Measurements from ENCODE around the gene CHRNB2. TPM values are rescaled to one million over a fixed set of nuclear protein-coding genes. Genes with fewer than 3 reads are reported as not detected.

CHRNB2 gene
- total and polyA plus RNA-seq, 10 donors: 0.03 to 0.32 (median 0.18) TPM; not detected in 7

- Histone ChIP-seq H3K9me3 (no peaks in the 10 kb centered on the region), H3K4me1 (peaks cover 4 to 32% (median 17%) of the 10 kb centered on the region in 6 donors), H3K27ac (peak overlapping the region in 5 of 8 donors; percentile 10 to 67 (median 57)), H3K27me3 (replicated peaks in 1 of 7) (no peaks in the 10 kb centered on the region), H3K36me3 (peaks cover 0 to 59% (median 45%) of the 10 kb centered on the region in 6 donors), H3K4me3 (no peak overlapping the region)
- 50 to 75% (median 65%) methylated on average over 4 to 6 of the region's 6 CpGs for WGBS, 5 donors
- no peak for DNase-seq
- intact Hi-C loops (cut with DNase I; ENCODE audit: low total_unique reads): no loop called here
- no peak for TF ChIP-seq CTCF (IDR thresholded peaks at IDR 0.05 in 8 of 11, conservative IDR thresholded peaks at IDR 0.05 in 3 of 11)
- no peak for TF ChIP-seq POLR2A (IDR thresholded peaks at IDR 0.05)
- TF ChIP-seq POLR2AphosphoS5 (IDR thresholded peaks at IDR 0.05): peak; percentile 36 to 71 (median 60)
Observed at GRCh38 chr1:154578058-154578418, 10.5 kb downstream of the CHRNB2 start.

GRCh38 chr1:154579374-154579773 lies 11.8 kb downstream of the CHRNB2 start:
- DNase-seq: no peak
- no peaks in the 10 kb centered on the region for H3K27me3 ChIP-seq (replicated peaks in 1 of 7)
- H3K27ac ChIP-seq: peak overlapping the region in 2 of 8 donors; percentile 57 to 67
- 86 to 87% (median 86%) methylated on average over 7 to 8 of the region's 8 CpGs for WGBS, 5 donors
- peaks cover 0 to 73% (median 59%) of the 10 kb centered on the region in 6 donors for H3K36me3 ChIP-seq
- TF ChIP-seq POLR2AphosphoS5 (IDR thresholded peaks at IDR 0.05) (no peak), CTCF (IDR thresholded peaks at IDR 0.05 in 8 of 11, conservative IDR thresholded peaks at IDR 0.05 in 3 of 11) (no peak), POLR2A (IDR thresholded peaks at IDR 0.05) (no peak)
- H3K9me3 ChIP-seq: no peaks in the 10 kb centered on the region
- no peak overlapping the region for H3K4me3 ChIP-seq
- peaks cover 4 to 44% (median 24%) of the 10 kb centered on the region in 6 donors for H3K4me1 ChIP-seq
- intact Hi-C loops (cut with DNase I; ENCODE audit: low total_unique reads): no loop called here

GRCh38 chr1:154581766-154582165 lies 14.2 kb downstream of the CHRNB2 start:
- Histone ChIP-seq H3K4me1 (peaks cover 4 to 52% (median 29%) of the 10 kb centered on the region in 6 donors), H3K36me3 (peaks cover 0 to 97% (median 83%) of the 10 kb centered on the region in 6 donors), H3K9me3 (no peaks in the 10 kb centered on the region), H3K4me3 (no peak overlapping the region), H3K27ac (no peak overlapping the region), H3K27me3 (replicated peaks in 1 of 7) (no peaks in the 10 kb centered on the region)
- WGBS, 5 donors: 70 to 90% (median 71%) methylated on average over 3 of the region's 3 CpGs
- intact Hi-C loops (cut with DNase I; ENCODE audit: low total_unique reads): no loop called here
- DNase-seq: no peak
- TF ChIP-seq CTCF (IDR thresholded peaks at IDR 0.05 in 8 of 11, conservative IDR thresholded peaks at IDR 0.05 in 3 of 11): no peak
- no peak for TF ChIP-seq POLR2AphosphoS5 (IDR thresholded peaks at IDR 0.05)
- no peak for TF ChIP-seq POLR2A (IDR thresholded peaks at IDR 0.05)

- Histone ChIP-seq H3K36me3 (peaks cover 3 to 100% (median 94%) of the 10 kb centered on the region in 6 donors), H3K4me1 (peaks cover under 1 to 40% (median 22%) of the 10 kb centered on the region in 6 donors), H3K9me3 (no peaks in the 10 kb centered on the region), H3K27me3 (replicated peaks in 1 of 7) (no peaks in the 10 kb centered on the region), H3K27ac (peak overlapping the region in 2 of 8 donors; percentile 40 to 60), H3K4me3 (no peak overlapping the region)
- DNase-seq: no peak
- WGBS, 5 donors: 78 to 92% (median 90%) methylated on average over 6 of the region's 6 CpGs
- intact Hi-C loops (cut with DNase I; ENCODE audit: low total_unique reads): no loop called here
- TF ChIP-seq CTCF (IDR thresholded peaks at IDR 0.05 in 8 of 11, conservative IDR thresholded peaks at IDR 0.05 in 3 of 11): no peak
Observed at GRCh38 chr1:154582885-154583284, 15.3 kb downstream of the CHRNB2 start.

Data from spleen (tissue), 11 donors.